ENCODE data around the gene FAM118B.

DNA sequence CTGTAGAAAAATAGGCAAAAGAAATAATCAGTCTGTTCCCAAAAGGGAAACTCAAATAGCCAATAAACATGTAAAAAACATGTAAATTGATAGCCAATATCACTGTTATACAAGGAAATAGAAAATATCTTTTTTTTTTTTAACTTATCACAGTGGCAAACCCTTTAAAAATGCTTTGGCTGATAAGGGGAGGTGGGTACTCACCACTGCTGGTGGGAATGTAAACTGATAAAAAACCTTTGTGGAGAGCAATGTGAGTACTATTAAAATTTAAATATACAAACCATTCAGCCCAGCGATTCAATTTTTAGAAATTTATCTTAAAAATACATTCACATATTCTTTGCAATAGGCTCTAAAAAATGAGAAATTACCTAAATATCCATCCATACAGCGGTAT, 3.7 kb upstream of the FAM118B start:
- TF ChIP-seq EZH2 (IDR thresholded peaks at IDR 0.05; ENCODE audit: borderline replicate concordance, low read length): no peak
- TF ChIP-seq, protein P1, sequence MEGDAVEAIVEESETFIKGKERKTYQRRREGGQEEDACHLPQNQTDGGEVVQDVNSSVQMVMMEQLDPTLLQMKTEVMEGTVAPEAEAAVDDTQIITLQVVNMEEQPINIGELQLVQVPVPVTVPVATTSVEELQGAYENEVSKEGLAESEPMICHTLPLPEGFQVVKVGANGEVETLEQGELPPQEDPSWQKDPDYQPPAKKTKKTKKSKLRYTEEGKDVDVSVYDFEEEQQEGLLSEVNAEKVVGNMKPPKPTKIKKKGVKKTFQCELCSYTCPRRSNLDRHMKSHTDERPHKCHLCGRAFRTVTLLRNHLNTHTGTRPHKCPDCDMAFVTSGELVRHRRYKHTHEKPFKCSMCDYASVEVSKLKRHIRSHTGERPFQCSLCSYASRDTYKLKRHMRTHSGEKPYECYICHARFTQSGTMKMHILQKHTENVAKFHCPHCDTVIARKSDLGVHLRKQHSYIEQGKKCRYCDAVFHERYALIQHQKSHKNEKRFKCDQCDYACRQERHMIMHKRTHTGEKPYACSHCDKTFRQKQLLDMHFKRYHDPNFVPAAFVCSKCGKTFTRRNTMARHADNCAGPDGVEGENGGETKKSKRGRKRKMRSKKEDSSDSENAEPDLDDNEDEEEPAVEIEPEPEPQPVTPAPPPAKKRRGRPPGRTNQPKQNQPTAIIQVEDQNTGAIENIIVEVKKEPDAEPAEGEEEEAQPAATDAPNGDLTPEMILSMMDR (IDR thresholded peaks at IDR 0.05; ENCODE audit: low read length): no peak
